Memory B cell (primary cell): Measurements from ENCODE around the gene TTLL13.
"Not testable (repeated sequence)": the region's sequence is repeated elsewhere in the genome, so short reads cannot be mapped to it uniquely, and the experiment has no call there.

Experiments used
- ATAC-seq: fragments of 150-1000 bp; cut with Tn5 transposase; 2 replicates; pipeline ENCODE4 v1.10.0; 2021; ENCODE audit warnings: low read depth, mild to moderate bottlenecking, moderate library complexity
- DNase-seq, 2 donors: peaks; one replicate each; pipeline ENCODE4 v3.0.0; 2022; ENCODE audit warnings: low spot score in 2 of 2
- H3K27ac Mint-ChIP-seq: one replicate; pipeline ENCODE4 v1.8.0; 2022; ENCODE audit warnings: mild to moderate bottlenecking, moderate library complexity, mixed read lengths
- H3K27me3 Mint-ChIP-seq: one replicate; pipeline ENCODE4 v1.8.0; 2022; ENCODE audit warnings: mixed read lengths
- H3K36me3 Mint-ChIP-seq: one replicate; pipeline ENCODE4 v1.8.0; 2022; ENCODE audit warnings: mild to moderate bottlenecking, mixed read lengths
- H3K4me1 Mint-ChIP-seq: one replicate; pipeline ENCODE4 v1.8.0; 2022; ENCODE audit warnings: mixed read lengths
- H3K4me3 Mint-ChIP-seq: one replicate; pipeline ENCODE4 v1.8.0; 2022; ENCODE audit warnings: mild to moderate bottlenecking, moderate library complexity, mixed read lengths
- H3K9me3 Mint-ChIP-seq: one replicate; pipeline ENCODE4 v1.8.0; 2022; ENCODE audit warnings: mixed read lengths

TTLL13 gene

DNA sequence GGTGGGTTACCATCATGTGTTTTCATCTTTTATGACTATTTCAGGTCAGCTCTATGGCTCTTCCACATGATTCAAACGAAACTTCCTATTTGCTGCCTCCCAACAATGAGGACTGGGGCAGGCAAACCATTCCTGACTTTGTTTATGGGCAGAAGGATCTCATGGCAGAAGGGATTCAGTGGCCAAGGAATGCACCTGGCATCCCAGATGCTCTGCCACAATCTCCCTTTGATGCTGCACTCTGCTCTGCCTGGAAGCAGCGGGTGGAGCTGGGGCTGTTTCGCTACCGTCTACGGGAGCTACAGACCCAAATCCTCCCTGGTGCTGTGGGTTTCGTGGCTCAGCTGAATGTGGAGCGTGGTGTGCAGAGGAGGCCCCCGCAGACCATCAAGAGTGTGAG lies 8.5 kb upstream of the TTLL13 start:
- H3K27me3 Mint-ChIP-seq, result no peaks in the 10 kb centered on the region
- DNase-seq (no peak), ATAC-seq (no peak)

GRCh38 chr15:90241343-90242192 lies 7.8 kb upstream of the TTLL13 start:
- no peak overlapping the region for H3K4me3 Mint-ChIP-seq
- H3K27ac Mint-ChIP-seq, result no peak overlapping the region
- H3K9me3 Mint-ChIP-seq, result no peaks in the 10 kb centered on the region
- peaks cover 2% of the 10 kb centered on the region for H3K4me1 Mint-ChIP-seq
- DNase-seq (no peak), ATAC-seq (no peak)
- H3K27me3 Mint-ChIP-seq, result no peaks in the 10 kb centered on the region
- peaks cover 11% of the 10 kb centered on the region for H3K36me3 Mint-ChIP-seq

More for the DNA sequence above, 8.5 kb upstream of the TTLL13 start:
- no peak overlapping the region for H3K27ac Mint-ChIP-seq
- H3K4me3 Mint-ChIP-seq, result no peak overlapping the region
- H3K4me1 Mint-ChIP-seq, result peaks cover 2% of the 10 kb centered on the region
- H3K9me3 Mint-ChIP-seq, result no peaks in the 10 kb centered on the region
- H3K36me3 Mint-ChIP-seq, result peaks cover 13% of the 10 kb centered on the region

DNA sequence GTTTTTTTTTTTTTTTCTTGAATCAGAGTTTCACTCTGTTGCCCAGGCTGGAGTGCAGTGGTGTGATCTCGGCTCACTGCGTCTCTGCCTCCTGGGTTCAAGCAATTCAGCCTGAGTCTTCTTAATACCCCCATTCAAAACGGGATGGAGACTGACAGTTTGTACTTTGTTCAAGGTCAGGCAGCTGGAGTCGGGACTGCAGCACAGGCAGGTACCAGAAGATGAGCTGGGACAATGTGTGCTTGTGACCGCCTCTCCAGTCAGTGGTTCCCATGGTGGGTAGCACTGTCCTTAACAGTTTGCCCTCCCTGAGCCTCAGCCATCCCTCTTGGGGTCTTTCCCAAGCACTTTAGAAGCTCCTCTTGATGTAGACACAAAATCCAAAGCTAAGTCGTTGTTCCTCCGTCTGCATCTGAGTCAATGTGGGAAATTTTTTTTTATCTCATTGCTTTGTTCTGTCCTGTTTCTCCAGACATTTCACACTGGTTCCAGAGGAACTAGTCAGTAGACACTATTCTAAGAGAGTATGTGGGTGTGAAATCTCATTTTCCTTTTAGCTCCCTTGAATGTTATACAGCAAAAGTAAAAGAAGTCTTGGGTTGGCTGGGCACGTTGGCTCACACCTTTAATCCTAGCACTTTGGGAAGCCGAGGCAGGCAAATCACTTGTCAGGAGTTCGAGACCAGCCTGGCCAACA lies 5.3 kb upstream of the TTLL13 start:
- H3K4me3 Mint-ChIP-seq, result no peak overlapping the region
- no peaks in the 10 kb centered on the region for H3K27me3 Mint-ChIP-seq
- no peaks in the 10 kb centered on the region for H3K9me3 Mint-ChIP-seq
- no peak overlapping the region for H3K27ac Mint-ChIP-seq
- H3K4me1 Mint-ChIP-seq, result peaks cover 6% of the 10 kb centered on the region
- ATAC-seq, result no peak
- H3K36me3 Mint-ChIP-seq, result peaks cover 4% of the 10 kb centered on the region
- DNase-seq, result no peak

GRCh38 chr15:90248789-90249202 lies 560 bp upstream of the TTLL13 start:
- no peak for ATAC-seq
- no peaks in the 10 kb centered on the region for H3K36me3 Mint-ChIP-seq
- DNase-seq, result no peak
- peak overlapping the region; percentile 72 for H3K4me3 Mint-ChIP-seq
- H3K4me1 Mint-ChIP-seq, result peaks cover 11% of the 10 kb centered on the region
- H3K9me3 Mint-ChIP-seq, result no peaks in the 10 kb centered on the region
- H3K27me3 Mint-ChIP-seq, result no peaks in the 10 kb centered on the region
- peak overlapping the region; percentile 20 for H3K27ac Mint-ChIP-seq

- peaks cover 7% of the 10 kb centered on the region for H3K27me3 Mint-ChIP-seq
- ATAC-seq (no peak), DNase-seq (no peak)
- no peak overlapping the region for H3K4me3 Mint-ChIP-seq
- H3K36me3 Mint-ChIP-seq, result peaks cover 2% of the 10 kb centered on the region
- H3K27ac Mint-ChIP-seq, result no peak overlapping the region
- no peaks in the 10 kb centered on the region for H3K4me1 Mint-ChIP-seq
- no peaks in the 10 kb centered on the region for H3K9me3 Mint-ChIP-seq
Observed at GRCh38 chr15:90257776-90258175, 8.4 kb downstream of the TTLL13 start.

DNA sequence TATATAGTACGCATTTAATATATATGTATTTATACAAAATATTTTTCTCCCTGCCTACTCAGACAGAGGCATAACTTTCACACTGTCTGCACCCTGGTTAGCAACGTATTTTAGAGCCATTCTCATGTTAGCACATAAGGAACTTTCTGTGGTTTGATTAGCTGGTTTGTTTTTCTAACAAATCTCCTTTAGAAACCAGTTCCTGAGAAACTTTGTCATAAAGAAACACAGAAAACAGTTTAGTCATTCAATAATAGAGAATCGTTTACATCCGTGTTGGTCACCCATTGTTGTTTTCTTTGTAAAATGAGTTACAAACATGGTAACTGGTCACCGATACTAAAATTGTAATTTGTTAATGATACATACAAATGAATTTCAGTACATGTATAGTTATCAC lies 10.2 kb downstream of the TTLL13 start:
- H3K36me3 Mint-ChIP-seq, result peaks cover 2% of the 10 kb centered on the region
- peaks cover 6% of the 10 kb centered on the region for H3K4me1 Mint-ChIP-seq
- DNase-seq (no peak), ATAC-seq (no peak)
- H3K27me3 Mint-ChIP-seq, result peaks cover 7% of the 10 kb centered on the region
- H3K4me3 Mint-ChIP-seq, result no peak overlapping the region
- no peak overlapping the region for H3K27ac Mint-ChIP-seq
- no peaks in the 10 kb centered on the region for H3K9me3 Mint-ChIP-seq

DNA sequence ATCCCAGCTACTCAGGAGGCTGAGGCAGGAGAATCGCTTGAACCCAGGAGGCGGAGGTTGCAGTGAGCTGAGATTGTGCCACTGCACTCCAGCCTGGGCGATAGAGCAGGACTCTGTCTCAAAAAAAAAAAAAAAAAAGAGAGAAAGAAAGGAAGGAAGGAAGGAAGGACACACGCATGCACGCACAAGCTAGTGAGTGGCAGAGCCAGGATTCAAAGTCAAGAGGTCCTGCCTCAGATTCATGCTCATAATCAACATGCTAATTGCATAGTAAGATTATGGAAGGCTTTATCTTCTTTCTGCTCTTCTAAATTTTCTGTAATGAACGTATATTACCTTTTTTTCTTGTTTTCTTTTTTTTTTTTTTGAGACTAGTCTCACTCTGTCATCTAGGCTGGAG lies 11.4 kb downstream of the TTLL13 start:
- H3K27me3 Mint-ChIP-seq, H3K27ac Mint-ChIP-seq, H3K4me1 Mint-ChIP-seq, ATAC-seq, H3K9me3 Mint-ChIP-seq, H3K4me3 Mint-ChIP-seq, DNase-seq, H3K36me3 Mint-ChIP-seq: not testable (repeated sequence)

GRCh38 chr15:90261811-90262210 lies 12.5 kb downstream of the TTLL13 start:
- no peak for ATAC-seq
- no peak overlapping the region for H3K4me3 Mint-ChIP-seq
- H3K4me1 Mint-ChIP-seq, result peaks cover 12% of the 10 kb centered on the region
- H3K27me3 Mint-ChIP-seq, result peaks cover 2% of the 10 kb centered on the region
- no peaks in the 10 kb centered on the region for H3K36me3 Mint-ChIP-seq
- no peak overlapping the region for H3K27ac Mint-ChIP-seq
- H3K9me3 Mint-ChIP-seq, result no peaks in the 10 kb centered on the region
- no peak for DNase-seq

- H3K27me3 Mint-ChIP-seq, result no peaks in the 10 kb centered on the region
- DNase-seq, result no peak
- no peak for ATAC-seq
Observed at GRCh38 chr15:90262426-90262825, 13.1 kb downstream of the TTLL13 start.

DNA sequence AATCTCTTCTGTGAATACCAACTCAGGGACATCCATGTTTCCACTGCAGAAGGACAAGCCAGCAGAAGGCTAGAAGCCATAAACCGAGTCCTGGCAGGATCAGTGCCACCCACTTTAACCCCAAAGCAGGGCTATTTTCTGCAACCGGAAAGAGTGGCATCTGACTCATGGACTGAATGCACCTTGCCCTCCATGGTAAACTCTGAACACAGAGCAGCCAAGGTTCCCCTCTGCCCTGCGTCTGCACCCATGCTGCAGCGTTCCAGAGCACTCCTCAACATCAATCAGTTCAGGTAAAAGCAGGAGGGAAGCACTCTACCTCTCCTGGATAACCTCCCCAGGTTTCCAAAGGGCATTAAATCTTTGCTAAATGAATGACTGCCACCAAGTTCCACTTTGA lies 15.3 kb downstream of the TTLL13 start:
- Mint-ChIP-seq H3K27me3 (no peaks in the 10 kb centered on the region), H3K36me3 (peaks cover 10% of the 10 kb centered on the region), H3K4me1 (peaks cover 24% of the 10 kb centered on the region), H3K27ac (peak overlapping the region; percentile 97), H3K9me3 (no peaks in the 10 kb centered on the region), H3K4me3 (peak overlapping the region; percentile 96)
- ATAC-seq (no peak), DNase-seq (no peak)

More at GRCh38 chr15:90262426-90262825, 13.1 kb downstream of the TTLL13 start:
- Mint-ChIP-seq H3K4me1 (peaks cover 13% of the 10 kb centered on the region), H3K36me3 (peaks cover under 1% of the 10 kb centered on the region), H3K9me3 (no peaks in the 10 kb centered on the region), H3K4me3 (no peak overlapping the region), H3K27ac (no peak overlapping the region)

DNA sequence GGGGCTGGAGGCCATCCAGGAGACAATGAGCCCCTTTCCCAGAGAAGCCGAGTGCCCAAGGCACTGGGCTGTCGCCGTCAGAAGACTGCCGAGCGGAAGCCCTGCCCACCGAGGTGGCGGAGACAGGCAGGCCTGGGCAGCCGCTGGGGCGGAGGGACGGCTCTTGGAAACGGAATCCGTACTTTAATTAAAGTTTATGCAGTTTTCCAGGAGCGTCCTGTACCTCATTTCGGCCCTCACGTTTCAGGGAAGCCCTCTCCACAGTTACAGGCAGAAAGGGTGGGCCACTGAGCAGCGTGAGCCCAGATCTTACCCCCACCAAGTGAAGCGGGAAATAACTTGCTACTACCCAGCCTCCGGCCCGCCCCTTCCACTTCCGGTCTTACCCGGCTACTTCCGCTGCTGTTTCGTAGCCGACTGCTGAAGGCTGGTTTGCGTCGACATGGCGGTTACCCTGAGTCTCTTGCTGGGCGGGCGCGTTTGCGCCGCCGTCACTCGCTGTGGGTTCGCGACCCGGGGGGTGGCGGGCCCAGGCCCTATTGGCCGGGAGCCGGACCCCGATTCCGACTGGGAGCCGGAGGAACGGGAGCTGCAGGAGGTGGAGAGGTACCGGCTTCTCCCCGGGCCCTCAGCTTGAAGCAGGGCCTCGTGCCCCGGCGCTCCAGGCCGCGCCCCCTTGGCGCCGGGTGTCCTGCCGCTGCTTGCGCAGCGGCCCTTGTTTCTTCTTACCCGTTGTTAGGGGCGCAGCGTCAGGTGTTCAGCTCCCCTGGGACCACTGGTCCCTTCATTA lies 16.1 kb downstream of the TTLL13 start, which contains the start of gene NGRN:
TSS of gene NGRN (plus strand) at position 402 of the 790 bp plus-strand sequence. CDS start at position 443, 41 bp downstream.
- peaks cover 17% of the 10 kb centered on the region for H3K36me3 Mint-ChIP-seq
- H3K27ac Mint-ChIP-seq, result peak within 1 kb of the TSS; percentile 97
- DNase-seq, result peak; percentile 87 to 92
- peak; percentile 88 for ATAC-seq
- no peaks in the 10 kb centered on the region for H3K27me3 Mint-ChIP-seq
- H3K4me3 Mint-ChIP-seq, result peak within 1 kb of the TSS; percentile 96
- H3K9me3 Mint-ChIP-seq, result no peaks in the 10 kb centered on the region
- H3K4me1 Mint-ChIP-seq, result peaks cover 31% of the 10 kb centered on the region

DNA sequence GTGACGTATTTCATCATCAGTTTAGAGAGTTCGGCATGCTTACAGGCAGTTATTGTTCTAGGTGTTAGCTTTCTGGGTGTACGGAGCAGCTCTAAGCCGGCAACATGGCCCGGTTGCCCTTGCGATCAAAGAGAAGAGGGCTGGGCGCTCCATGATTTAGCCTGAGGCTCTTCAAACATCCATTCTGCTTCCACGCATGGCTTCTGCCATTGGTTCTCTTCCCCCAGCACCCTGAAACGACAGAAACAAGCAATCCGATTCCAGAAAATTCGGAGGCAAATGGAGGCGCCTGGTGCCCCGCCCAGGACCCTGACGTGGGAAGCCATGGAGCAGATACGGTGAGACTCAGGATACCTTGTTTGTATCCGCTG lies 16.7 kb downstream of the TTLL13 start:
- DNase-seq, result no peak
- H3K4me1 Mint-ChIP-seq, result peaks cover 33% of the 10 kb centered on the region
- no peaks in the 10 kb centered on the region for H3K9me3 Mint-ChIP-seq

DNA sequence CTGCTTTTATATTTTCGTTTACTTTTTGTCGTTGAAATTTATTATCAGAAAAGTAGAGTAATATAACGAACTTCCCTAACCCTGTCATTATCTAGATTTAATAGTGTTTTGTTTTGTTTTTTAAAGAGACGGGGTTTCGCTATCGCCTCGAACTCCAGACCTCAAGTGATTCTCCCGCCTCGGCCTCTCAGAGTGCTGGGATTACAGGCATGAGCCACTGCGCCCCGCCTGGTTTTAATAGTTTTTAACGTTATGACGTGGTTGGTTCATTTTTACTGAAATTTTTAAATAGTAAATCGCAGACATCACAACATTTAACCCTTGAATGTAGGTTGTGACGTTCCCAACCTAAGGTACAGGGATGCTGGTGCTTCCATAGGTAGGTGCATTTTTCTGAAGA lies 17.1 kb downstream of the TTLL13 start:
- Mint-ChIP-seq H3K27ac (peak overlapping the region; percentile 97), H3K9me3 (no peaks in the 10 kb centered on the region), H3K27me3 (no peaks in the 10 kb centered on the region), H3K4me3 (peak overlapping the region; percentile 96), H3K4me1 (peaks cover 36% of the 10 kb centered on the region), H3K36me3 (peaks cover 22% of the 10 kb centered on the region)
- ATAC-seq (no peak), DNase-seq (no peak)

More for the DNA sequence above, 16.7 kb downstream of the TTLL13 start:
- Mint-ChIP-seq H3K27me3 (no peaks in the 10 kb centered on the region), H3K36me3 (peaks cover 20% of the 10 kb centered on the region), H3K27ac (peak overlapping the region; percentile 97), H3K4me3 (peak overlapping the region; percentile 96)
- peak; percentile 5 for ATAC-seq

- H3K4me1 Mint-ChIP-seq, result peaks cover 42% of the 10 kb centered on the region
- H3K36me3 Mint-ChIP-seq, result peaks cover 25% of the 10 kb centered on the region
- no peaks in the 10 kb centered on the region for H3K9me3 Mint-ChIP-seq
- H3K4me3 Mint-ChIP-seq, result peak overlapping the region; percentile 36
- peak overlapping the region; percentile 25 for H3K27ac Mint-ChIP-seq
- no peak for ATAC-seq
- DNase-seq, result no peak
- no peaks in the 10 kb centered on the region for H3K27me3 Mint-ChIP-seq
Observed at GRCh38 chr15:90268415-90268814, 19.1 kb downstream of the TTLL13 start.
